ENCODE results near the gene COL23A1.
"Not testable (repeated sequence)": the region's sequence is repeated elsewhere in the genome, so short reads cannot be mapped to it uniquely, and the experiment has no call there.

The COL23A1 gene

DNA sequence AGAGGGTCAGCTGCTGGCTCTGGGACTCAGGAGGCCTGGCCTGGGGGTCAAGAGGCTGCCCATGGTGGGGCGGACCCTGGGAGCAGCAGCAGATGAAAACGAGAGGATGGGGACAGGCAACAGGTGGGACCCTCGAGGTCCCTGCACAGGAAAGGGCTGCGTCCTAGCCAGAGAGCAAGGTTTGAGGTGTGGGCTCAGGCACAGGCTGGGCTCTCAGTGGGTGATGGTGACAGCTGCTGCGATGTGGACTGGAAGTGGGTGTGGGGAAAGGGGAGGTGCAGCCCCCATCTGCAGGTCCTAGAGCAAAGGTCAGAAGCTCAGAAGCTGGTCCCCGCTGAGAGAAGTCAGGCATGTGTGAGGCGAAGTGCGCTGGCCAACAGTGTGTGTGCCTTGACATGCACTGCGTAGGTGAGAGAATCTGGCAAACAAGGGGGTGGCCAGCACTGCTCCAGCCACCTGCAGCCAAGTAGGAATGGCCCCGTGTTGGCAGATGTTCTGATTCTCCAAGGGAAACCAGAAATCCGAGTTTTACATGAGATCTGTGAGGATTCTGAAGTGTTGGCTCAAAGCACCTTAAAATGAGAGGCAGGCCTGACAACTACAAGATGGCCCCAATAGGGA lies 85.7 kb downstream of the COL23A1 start:
- DNase-seq (ENCODE audit: low spot score) = no peak

DNA sequence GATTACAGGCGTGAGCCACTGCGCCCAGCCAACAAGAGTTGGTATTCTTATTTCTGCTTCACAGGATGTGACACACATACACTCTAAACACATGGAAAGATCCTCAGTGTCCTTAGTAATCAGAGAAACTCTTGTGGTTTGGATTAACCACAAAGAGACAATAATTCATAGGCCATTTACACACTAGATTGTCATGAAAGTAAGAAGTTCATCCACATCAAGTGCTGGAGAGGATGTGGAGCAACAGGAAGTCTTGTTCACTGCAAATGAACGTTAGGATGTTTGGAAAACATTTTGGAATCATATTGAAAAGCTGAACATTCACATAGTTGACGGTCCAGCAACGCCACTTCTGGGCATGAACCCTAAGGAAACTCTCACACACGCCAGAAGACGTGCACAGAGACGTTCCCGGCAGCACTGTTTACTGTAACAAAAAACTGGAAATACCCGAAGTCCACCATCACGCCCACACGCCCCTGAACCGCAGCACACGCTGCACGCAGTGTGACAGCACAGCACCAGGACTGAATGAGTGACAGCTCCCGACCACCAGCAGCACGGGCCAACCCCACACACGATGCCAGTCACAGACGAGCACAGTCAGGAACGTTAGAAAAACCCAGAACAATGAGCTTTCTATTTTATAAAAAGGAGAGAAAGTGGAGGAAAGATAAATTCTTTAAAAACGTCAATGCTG lies 87.6 kb downstream of the COL23A1 start:
- DNase-seq (ENCODE audit: low spot score) = no peak

DNA sequence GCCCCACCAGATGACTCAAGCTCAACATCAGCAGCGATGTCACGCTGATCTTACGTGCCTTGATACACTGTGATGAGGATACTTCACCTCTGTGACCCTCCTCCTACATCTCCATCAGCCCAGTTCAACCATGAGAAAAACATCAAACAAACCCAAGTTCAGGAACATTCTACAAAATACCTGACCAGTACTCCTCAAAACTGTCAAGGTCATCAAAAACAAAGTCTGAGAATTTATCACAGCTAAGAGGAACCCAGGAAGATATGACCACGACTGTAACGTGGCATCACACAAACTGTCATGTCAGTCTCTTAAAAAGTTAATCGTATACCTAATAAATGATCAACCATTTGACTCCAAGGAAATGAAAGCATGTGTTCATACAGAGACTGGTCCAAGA lies 90.8 kb downstream of the COL23A1 start:
- DNase-seq (ENCODE audit: low spot score) = no peak

DNA sequence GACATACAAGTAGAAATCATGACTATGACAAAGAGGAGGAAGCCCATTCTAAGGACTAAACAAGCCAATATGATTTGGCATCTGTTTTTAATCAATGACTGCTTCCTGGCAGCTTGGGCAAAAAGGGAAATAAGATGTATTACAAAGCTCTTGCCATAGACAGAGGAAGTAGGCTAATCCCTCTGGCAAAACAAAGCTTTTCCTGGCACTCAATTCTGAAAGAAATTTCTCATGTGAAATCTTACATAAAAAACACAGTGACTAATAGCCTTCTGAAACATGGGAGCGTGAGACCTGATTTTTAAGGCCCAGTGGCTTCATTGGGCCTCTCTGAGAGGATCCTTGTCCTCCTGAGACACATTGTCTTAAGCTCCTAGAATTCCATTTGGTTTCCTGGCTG lies 93.6 kb downstream of the COL23A1 start:
- DNase-seq (ENCODE audit: low spot score) = no peak

DNA sequence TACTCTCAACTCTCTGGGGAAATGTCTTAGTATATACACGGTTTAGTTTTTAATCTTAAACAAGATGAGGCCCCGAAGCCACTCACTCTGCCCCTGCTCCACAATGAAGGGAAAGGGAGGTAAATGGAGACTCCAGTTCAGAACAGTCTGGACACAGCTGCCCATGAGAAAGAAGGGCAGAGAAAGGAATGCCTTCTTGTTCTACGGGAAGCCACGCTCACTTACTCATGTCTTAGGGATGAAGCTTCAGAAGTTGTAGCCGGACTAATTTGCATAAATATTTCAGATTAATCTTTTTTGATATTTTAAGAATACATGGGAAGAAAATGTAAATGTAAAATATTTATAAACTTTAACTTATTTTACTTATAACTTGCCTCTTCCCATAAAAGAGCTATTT lies 94.0 kb downstream of the COL23A1 start:
- no peak for DNase-seq (ENCODE audit: low spot score)

DNA sequence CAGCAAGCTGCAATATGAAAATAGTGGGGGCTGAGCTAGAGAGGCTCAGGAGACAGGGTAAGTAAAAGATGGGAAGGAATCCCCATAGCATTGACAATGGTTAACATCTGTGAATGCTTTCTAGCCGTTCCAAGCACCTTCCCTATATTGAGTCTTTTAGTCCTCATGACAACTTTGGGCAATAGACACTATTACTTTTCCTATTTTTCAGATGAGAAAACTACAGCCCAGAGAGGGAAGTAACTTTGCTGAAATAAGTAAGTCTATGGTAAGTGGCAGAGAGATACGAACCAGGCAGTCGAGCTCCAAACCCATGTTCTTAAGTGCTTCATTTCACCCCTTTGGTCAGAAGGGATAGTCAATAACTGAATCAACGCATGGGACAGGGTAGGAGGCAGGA lies 94.5 kb downstream of the COL23A1 start:
- no peak for DNase-seq (ENCODE audit: low spot score)

DNA sequence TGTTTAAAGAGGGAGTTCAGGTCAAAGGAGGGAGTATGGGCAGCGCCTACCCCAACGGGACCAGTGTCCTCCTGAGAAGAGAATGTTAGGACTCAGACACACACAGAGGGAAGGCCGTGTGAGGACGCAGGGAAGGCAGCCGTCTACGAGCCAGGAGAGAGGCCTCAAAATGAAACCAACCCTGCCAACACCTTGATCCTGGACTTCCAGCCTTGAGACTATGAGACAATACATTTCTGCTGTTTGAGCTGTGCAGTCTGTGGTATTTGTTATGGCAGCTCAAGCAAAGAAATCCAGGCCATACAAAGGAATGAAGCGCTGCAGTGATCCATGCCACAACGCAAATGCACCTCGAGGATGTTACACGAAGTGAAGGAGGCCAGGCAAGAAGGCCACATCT lies 97.9 kb downstream of the COL23A1 start:
- DNase-seq (ENCODE audit: low spot score) = no peak

DNA sequence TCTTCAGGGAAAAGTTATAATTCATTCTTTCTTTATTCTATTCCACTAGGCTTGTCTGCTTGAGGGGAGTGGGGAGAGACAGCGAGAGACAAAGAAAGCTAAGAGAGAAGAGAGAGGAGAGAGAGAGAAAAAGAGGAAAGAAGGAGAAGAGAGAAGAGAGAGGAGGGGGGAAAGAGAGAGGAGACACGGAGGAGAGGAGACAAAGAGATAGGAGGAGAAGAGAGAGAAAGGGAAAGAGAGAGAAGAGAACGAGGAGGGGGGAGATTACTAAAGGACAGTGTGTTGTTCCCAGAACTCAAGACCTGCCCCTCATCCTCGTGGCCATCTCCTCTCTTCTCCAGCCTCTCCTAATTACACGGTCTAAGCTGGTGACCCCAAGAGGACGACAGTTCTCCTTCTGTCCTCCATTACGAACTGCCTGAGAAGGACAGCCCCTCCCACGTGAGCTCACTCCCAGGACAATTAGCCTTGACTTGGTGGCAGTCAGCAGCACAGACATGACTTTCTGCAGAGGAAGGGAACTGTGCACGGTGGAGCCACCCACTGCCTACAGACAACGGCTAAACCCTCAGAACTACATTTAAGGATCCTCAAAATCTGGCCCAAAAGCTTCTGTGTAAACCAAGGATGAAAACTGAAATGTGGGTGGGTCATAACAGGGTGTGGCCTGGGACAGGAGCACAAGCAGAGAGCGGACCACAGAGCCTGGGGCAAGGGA lies 99.1 kb downstream of the COL23A1 start:
- no peak for DNase-seq (ENCODE audit: low spot score)

DNA sequence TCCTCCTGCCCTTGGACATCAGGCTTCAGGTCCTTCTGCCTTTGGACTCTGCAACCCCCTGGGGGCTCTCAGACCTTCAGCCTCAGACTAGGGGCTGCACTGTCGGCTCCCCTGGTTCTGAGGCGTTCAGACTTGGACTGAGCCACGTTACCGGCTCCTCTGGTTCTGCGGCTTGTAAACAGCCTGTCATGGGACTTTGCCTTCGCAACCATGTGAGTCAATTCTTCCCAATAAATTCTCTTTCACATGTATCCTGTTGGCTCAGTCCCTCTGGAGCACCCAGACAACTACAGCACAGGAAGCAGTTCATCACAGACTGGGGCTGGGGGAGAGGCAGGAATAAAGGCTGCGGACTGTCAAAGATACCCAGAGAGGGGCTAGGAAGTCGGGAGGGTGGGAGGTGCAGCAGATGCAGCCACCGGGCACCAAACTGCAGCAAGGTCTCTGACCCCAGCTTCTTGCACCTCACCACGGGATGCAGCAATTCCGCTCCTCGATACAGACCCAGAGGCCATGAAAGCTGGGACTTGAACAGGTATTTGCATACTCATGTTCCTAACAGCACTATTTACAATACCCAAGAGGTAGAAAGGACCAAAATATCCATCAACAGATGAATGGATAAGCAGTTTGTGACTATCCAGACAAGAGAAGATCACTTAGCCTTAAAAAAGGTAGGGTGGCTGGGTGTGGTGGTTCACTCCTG lies 100.8 kb downstream of the COL23A1 start:
- no peak for DNase-seq (ENCODE audit: low spot score)

DNA sequence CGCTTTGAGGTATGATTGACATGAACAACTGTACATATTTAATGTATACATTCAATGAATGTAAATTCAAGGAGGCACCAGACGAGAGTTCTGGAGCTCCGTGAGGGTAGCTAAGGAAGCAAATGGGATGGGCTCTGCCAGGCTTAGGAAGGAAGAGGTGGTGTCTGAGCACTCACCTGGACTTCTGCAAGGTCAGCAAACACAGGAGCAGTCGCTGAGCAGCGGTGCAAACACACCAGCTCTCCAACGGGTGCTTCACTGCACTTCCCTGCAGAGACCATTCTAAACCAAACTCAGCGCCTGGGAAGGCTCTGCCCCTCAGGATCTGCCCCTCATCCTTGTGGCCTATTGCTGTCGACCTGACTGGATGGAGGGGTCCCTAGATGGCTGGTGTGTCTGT lies 101.5 kb downstream of the COL23A1 start:
- no peak for DNase-seq (ENCODE audit: low spot score)

DNA sequence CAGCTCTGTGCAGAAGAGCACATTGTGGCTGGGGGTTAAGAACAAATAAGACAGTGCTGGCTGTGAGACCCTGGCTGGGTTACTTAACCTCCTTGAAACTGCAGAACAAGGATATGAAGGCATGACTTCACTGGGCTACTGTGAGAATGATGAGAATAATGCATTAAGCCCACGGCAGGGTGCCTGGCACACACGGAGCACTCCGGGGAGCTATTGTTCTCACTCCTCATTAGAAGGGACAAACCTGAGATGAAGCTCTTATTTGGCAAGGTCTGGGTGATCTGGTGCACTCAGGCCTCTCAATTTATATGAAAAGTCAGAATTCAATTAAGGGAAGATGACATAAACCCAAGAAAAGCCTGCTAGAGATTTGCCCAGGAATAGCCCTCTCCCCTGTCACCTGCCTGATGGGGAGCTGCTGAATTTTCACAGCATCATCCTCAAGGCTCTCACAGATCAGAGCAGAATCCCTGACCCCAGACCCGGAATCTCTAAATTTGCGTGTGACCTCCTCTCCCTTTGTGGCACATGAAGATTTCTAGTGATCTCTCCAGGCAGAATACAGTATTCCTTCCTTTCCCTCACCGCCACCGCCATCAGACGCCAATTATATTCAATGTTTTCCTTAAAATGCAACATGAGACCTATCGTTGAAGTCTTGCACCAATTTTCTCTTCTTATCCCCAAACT lies 102.1 kb downstream of the COL23A1 start:
- DNase-seq (ENCODE audit: low spot score) = no peak

DNA sequence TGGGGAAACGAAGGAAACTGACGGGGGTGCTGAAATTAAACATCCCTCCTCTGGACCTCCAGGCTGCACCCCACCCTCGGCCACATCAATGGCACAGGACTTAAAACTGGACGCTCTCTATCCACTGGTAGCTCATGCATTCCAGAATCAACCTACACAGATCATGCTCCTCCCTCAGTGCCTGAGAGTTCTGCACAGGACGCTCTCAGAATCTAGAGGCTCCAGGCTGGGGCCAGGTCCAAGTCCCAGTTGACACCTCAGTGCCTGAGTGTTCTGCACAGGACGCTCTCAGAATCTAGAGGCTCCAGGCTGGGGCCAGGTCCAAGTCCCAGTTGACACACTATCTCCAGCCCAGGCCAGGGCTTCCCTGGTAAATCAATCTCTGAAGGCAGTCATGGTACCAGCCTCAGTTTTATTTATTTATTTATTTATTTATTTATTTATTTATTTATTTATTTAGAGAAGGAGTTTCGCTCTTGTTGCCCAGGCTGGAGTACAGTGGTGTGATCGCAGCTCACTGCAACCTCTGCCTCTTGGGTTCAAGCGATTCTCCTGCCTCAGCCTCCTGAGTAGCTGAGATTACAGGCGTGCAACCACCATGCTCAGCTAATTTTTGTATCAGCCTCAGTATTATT lies 103.2 kb downstream of the COL23A1 start:
- not testable (repeated sequence) for DNase-seq (ENCODE audit: low spot score)

DNA sequence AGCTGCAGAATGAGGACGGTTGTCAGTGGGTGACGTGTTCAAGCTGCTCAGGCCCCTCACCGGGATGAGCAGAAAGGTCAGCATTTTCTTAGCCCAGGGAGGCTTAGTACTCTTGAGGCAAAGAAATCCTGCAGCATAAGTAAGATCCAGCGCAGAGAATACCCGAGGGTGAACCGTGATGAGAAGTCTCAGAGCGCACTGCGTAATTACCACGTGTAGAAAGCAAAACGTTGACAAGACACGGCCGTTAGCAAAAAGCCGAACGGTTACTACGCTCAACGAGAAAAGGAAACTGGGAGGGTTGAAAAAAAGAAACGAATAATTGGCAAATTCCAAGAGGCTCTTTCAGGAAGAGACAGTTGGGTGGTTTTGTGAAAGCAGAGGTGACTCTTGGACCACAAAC lies 104.0 kb downstream of the COL23A1 start:
- no peak for DNase-seq (ENCODE audit: low spot score)

DNA sequence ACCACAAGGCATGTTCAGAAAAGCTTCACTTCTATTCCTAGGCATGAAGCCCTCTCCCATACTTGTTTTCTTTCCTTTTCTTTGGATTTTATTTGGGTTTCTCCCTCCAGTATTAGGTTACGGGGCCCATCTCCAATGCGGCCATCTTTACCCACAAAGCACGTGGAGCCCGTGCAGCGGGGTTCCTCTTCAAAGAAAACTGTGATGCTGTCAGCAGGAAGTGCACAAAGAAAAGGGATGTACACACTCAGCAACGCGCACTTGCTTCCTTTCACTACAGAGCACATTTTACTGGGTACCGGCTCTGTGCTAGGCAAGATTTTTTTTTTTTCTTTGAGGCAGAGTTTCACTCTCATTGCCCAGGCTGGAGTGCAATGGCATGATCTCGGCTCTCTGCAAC lies 106.6 kb downstream of the COL23A1 start:
- DNase-seq (ENCODE audit: low spot score) = peak; percentile 6

DNA sequence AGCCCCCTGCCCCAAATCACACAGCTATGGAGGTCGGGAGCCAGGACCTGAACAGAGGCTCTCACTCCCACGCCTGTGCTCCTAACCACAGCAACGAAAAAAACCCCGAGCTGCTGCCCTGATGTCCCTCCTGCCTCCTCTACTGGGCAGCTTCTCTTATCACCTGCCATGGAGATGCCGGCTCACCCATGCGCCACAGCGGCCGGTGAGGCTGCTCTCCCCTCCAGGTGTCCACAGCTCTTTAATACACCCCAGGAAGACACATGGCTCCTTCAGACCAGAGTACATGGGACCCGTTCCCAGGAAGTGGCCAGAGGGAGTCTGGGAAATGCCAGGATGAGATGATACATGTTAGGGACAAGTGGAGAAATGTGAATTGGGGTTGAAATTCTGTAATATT lies 110.9 kb downstream of the COL23A1 start:
- no peak for DNase-seq (ENCODE audit: low spot score)

DNA sequence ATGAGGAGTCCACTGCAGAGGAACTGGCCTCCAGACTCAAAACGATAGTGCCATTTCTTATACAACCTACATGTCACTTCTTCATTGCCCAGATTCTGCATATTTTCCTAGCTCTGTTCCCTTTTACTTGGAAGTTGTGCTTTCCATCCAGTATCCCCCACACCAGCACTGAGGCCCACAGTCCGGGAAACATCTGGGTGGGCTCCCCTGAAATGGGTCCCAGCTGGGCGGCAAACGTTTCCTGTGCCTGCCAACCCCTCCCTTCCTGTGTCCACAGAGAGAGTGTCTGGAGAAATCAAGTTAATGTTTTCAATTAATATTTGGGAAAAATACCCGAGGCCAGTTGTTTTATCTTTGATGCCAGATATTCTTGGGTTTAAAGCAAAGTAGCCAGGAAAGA lies 111.8 kb downstream of the COL23A1 start:
- no peak for DNase-seq (ENCODE audit: low spot score)

DNA sequence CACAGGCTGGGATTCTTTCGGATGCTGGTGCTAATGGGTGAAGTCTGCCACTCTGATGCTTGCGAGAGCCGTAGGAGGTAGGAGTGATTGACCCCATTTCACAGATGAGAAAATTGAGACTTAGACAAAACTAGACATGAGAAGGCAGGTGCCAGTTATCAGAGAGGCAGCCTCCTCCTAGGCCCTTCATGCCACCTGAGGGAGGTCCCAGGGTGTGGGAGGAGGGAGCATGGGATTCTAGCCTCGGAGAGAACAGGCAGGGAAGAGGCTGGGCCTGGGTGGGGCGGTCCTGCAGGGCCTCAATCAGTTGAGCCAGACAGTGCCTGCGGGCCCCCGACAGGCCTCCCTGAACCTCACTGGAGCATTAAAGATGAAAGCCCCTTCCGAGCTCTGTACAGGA lies 112.4 kb downstream of the COL23A1 start:
- DNase-seq (ENCODE audit: low spot score) = no peak

DNA sequence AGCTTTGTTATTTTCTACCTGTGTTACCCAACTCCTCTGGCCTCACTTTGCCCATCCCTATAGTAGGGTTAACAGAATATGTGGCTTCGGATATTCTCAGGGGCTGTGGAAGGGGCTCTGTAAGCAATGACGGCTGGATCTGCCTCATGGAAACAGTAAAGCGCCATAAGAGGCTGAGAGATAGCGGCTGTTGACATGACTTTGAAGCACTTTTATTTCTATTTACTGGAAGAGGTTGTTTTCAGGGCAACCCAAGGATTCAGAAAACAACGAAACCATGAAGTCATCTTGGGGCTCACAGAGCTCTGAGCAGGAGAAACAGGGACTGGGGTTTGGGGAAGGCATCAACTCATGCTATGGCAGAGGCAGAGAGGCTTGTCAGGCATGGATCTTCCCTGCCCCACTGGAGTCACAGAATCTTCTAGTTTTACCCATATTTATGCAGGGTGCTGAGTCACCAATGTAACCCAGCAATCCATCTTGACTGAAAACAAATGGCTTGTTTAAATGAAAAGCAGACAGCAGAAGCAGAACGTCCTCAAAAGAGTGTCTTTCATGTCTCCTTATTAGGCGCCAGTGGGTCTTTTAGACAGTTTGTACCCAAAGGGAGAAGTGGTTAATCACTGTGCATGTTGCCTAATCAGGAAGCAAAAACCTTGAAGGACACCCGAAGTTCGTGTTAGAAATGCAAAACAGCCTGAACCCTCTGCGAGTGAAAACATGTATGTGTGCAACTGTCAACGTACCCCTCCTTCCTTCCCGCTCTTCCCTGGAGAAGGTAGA lies 113.0 kb downstream of the COL23A1 start:
- no peak for DNase-seq (ENCODE audit: low spot score)

DNA sequence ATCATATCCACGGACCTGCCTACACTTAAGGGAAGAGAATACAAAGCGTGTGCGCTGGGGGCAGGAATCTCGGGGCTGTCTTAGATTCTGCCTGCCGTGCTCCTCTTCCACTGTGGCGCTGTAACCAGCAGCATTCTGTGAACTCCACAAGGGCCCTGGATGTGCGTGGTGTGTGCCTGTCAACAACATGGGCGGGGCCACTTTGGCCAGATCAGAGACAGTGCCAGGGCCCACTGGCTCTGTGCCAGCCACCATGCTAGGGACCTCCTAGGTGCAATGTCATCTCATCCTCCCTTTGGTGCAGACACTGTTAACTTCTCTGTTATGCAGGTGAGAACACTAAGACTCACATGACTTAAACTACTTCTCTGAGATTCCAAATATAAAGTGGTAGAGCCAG lies 113.7 kb downstream of the COL23A1 start:
- no peak for DNase-seq (ENCODE audit: low spot score)

DNA sequence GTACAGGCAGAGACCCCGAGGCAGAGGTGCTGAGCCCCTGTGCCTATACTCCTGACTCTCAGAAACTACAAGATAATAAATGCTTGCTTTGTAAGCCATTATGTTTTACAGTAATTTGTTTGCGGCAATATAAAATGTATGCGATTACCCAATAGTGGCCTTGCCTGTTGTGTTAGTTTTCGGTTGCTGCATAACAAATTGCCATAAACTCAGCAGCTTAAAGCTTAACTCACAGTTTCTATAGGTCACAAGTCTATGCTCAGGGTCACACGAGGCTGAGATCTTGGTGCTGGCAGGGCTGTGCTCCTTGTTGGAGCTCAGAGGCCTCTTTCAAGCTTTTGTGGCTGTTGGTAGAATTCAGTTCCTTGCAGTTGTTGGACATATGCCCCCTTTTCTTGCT lies 114.8 kb downstream of the COL23A1 start:
- no peak for DNase-seq (ENCODE audit: low spot score)

Data from activated CD4-positive, alpha-beta T cell treated with anti-CD3 and anti-CD28 coated beads, Interleukin-2, Interleukin-4, amounts not matched to agents 100 ng/mL and 50 ng/mL, durations not matched to agents 16 hours and 8 hours (primary cell).